PC-3 (cell line): ENCODE measurements around the gene SMARCAL1. TPM values are rescaled to one million over a fixed set of nuclear protein-coding genes. Genes with fewer than 3 reads are reported as not detected.
A peak's percentile ranks its signal among the peaks of the same experiment; 100 is the strongest.

Experiments used
- ATAC-seq: fragments of 200-7000 bp; cut with Tn5 transposase; 2 replicates; pipeline ENCODE4 v1.9.1; 2020; ENCODE audit warnings: mild to moderate bottlenecking, moderate library complexity
- BruUV-seq: library from RNA; stranded (reverse); fragments of 400-500 nt; replicated peaks from 2 replicates; lab custom pipeline; 2021; lab: Mats Ljungman, UMichigan
- CTCF ChIA-PET: fragments of 300-600 bp; sonication (Branson Sonifier 250); formaldehyde crosslinking; loops from one replicate; lab custom pipeline; 2022; ENCODE audit warnings: antibody characterized with exemption; lab: Charles Lee
- POLR2A ChIA-PET: fragments of 300-600 bp; sonication (Branson Sonifier 250); formaldehyde crosslinking; loops from one replicate; lab custom pipeline; 2022; ENCODE audit warnings: antibody characterized with exemption; ENCODE audit not compliant: unreplicated experiment; lab: Charles Lee
- DNase-seq: peaks from one replicate; pipeline ENCODE4 v3.0.0-alpha.2; 2015
- H2AFZ ChIP-seq: fragments of 300-600 bp; sonication (generic); 2 replicates; pipeline ENCODE4 v1.6.0; 2016; ENCODE audit warnings: antibody characterized with exemption, low read length
- H3F3A ChIP-seq: fragments of 300-600 bp; sonication (generic); one replicate; pipeline ENCODE4 v1.6.0; 2017; ENCODE audit warnings: antibody characterized with exemption, low read length, control low read depth, mild to moderate bottlenecking; ENCODE audit not compliant: unreplicated experiment
- H3K27ac ChIP-seq: fragments of 300-600 bp; sonication (generic); 2 replicates; pipeline ENCODE4 v1.5.1; 2016; ENCODE audit warnings: mild to moderate bottlenecking, low read length
- H3K27me3 ChIP-seq: fragments of 300-600 bp; sonication (generic); 2 replicates; pipeline ENCODE4 v1.6.1; 2016; ENCODE audit warnings: low read length, mixed read lengths
- H3K36me3 ChIP-seq: fragments of 300-600 bp; sonication (generic); 2 replicates; pipeline ENCODE4 v1.6.1; 2016; ENCODE audit warnings: low read depth, mixed run types, low read length, mixed read lengths
- H3K4me1 ChIP-seq: fragments of 300-600 bp; sonication (generic); 2 replicates; pipeline ENCODE4 v1.5.1; 2016; ENCODE audit warnings: low read length; ENCODE audit not compliant: insufficient read depth
- H3K4me2 ChIP-seq: fragments of 300-600 bp; sonication (generic); 2 replicates; pipeline ENCODE4 v1.6.0; 2016; ENCODE audit warnings: low read length
- H3K4me3 ChIP-seq: fragments of 300-600 bp; sonication (generic); 2 replicates; pipeline ENCODE4 v1.5.1; 2016; ENCODE audit warnings: mild to moderate bottlenecking, low read length, mixed read lengths
- H3K79me2 ChIP-seq: fragments of 300-600 bp; sonication (generic); 2 replicates; pipeline ENCODE4 v1.6.1; 2017; ENCODE audit warnings: low read length, mixed read lengths
- H3K9ac ChIP-seq: fragments of 300-600 bp; sonication (generic); 2 replicates; pipeline ENCODE4 v1.6.0; 2016; ENCODE audit warnings: mild to moderate bottlenecking, low read length
- H3K9me2 ChIP-seq: fragments of 300-600 bp; sonication (generic); replicated peaks from 2 replicates; pipeline ENCODE4 v1.6.1; 2016; ENCODE audit warnings: mixed run types, low read length, mixed read lengths
- H3K9me3 ChIP-seq: fragments of 300-600 bp; sonication (generic); 2 replicates; pipeline ENCODE4 v1.6.1; 2016; ENCODE audit warnings: low read length, mixed read lengths
- H4K20me1 ChIP-seq: fragments of 300-600 bp; sonication (generic); 2 replicates; pipeline ENCODE4 v1.6.1; 2016; ENCODE audit warnings: low read length, mixed read lengths
- EZH2 ChIP-seq: fragments of 300-600 bp; sonication (generic); IDR thresholded peaks from one replicate; pipeline ENCODE4 v1.6.1; 2017; ENCODE audit warnings: antibody characterized with exemption, mild to moderate bottlenecking, low read length; ENCODE audit not compliant: unreplicated experiment
- EZH2phosphoT487 ChIP-seq: fragments of 300-600 bp; sonication (generic); IDR thresholded peaks from 2 replicates; pipeline ENCODE4 v1.6.1; 2018; ENCODE audit warnings: mild to moderate bottlenecking, antibody characterized with exemption, low read length, borderline replicate concordance
- intact Hi-C: fragments of 100-400 bp; cut with micrococcal nuclease; formaldehyde crosslinking; loops from 2 replicates; pipeline ENCODE4 v1.9.0; 2023
- total RNA-seq: library from RNA; depleted of rRNA; stranded (reverse); fragments of >200 nt; gene quantifications from 2 replicates; pipeline ENCODE4 v1.2.3, GENCODE V29; 2014
- TF ChIP-seq, protein P1 (sequence below): fragments of 300-600 bp; sonication (generic); conservative IDR thresholded peaks from 2 replicates; pipeline ENCODE4 v1.5.1; 2017; ENCODE audit warnings: antibody characterized with exemption, low read depth, mild to moderate bottlenecking, low read length

Gene SMARCAL1
- total RNA-seq, 1 experiment from 2014 or later = 8.3 TPM

DNA sequence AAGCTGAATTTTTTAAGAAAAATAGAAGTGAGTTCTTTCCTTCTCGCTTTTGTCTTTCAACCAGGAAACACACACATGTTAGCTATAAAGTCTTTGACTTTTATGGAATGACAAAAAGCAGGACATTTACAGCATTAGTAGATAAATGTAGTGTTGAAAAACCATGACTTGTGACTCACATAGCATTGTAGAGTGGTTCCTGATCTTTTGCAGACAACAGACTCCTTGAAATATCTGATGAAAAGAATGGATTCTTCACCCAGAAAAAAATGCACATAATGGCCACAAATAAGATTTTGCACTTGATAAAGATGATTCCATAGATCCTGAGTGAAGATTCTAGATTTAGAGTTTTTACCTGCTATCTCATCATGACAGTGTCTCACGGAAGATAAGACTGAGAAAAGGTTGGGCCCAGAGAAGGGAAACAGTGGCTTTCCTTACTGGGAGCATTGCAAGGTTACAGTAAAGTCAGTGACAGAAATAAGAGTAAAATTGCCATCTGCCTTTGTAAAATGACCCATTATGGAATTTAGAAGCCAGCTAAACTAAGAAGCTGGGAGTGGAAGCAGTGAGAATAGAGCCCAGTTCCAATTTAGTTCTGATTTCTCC is 14.0 kb downstream of the SMARCAL1 start:
- H4K20me1 ChIP-seq = no peaks in the 10 kb centered on the region
- H3F3A ChIP-seq = no peaks in the 10 kb centered on the region
- peaks cover 22% of the 10 kb centered on the region for H3K36me3 ChIP-seq
- no peak overlapping the region for H3K27ac ChIP-seq
- H3K79me2 ChIP-seq = no peaks in the 10 kb centered on the region
- H3K9me2 ChIP-seq = no peaks in the 10 kb centered on the region
- ATAC-seq (no peak), DNase-seq (no peak)
- POLR2A ChIA-PET = interaction anchor here (0.6 kb wide), 1 partner anchor 72 kb away, joined by 4 read pairs; the partner anchor contains the start of gene RPL37A
- CTCF ChIA-PET = no interaction called here
- intact Hi-C loops = no loop called here
- H3K9ac ChIP-seq = no peak overlapping the region
- H3K4me3 ChIP-seq = no peak overlapping the region
- BruUV-seq = no TSS peak
- H3K4me1 ChIP-seq = peaks cover 12% of the 10 kb centered on the region
- H3K27me3 ChIP-seq = no peaks in the 10 kb centered on the region
- no peak overlapping the region for H2AFZ ChIP-seq
- H3K9me3 ChIP-seq = no peaks in the 10 kb centered on the region
- TF ChIP-seq EZH2 (no peak), EZH2phosphoT487 (no peak)
- TF ChIP-seq, protein P1, sequence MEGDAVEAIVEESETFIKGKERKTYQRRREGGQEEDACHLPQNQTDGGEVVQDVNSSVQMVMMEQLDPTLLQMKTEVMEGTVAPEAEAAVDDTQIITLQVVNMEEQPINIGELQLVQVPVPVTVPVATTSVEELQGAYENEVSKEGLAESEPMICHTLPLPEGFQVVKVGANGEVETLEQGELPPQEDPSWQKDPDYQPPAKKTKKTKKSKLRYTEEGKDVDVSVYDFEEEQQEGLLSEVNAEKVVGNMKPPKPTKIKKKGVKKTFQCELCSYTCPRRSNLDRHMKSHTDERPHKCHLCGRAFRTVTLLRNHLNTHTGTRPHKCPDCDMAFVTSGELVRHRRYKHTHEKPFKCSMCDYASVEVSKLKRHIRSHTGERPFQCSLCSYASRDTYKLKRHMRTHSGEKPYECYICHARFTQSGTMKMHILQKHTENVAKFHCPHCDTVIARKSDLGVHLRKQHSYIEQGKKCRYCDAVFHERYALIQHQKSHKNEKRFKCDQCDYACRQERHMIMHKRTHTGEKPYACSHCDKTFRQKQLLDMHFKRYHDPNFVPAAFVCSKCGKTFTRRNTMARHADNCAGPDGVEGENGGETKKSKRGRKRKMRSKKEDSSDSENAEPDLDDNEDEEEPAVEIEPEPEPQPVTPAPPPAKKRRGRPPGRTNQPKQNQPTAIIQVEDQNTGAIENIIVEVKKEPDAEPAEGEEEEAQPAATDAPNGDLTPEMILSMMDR = no peak
- H3K4me2 ChIP-seq = peak overlapping the region; percentile 3; the same call in 1 of the 2 replicates

DNA sequence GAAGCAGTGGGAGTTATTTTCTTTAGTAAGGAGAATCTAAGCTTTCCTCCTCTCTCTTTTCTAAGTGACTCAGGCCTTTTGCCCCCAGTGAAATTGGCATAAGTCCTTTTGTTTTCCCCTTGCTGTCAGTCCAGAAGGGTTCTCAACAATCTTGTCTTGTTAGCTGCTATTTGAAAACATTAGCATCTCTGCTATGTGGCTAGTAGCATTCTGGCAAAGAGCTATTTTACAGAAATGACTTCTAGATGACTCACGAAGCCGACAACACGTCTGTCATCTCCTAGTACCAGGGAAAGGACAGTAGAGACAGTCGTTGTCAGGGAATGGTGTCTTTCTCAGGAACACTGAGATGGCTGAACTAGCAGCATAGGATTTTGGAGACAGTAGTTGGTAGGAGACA is 14.7 kb downstream of the SMARCAL1 start:
- H3K27me3 ChIP-seq = no peaks in the 10 kb centered on the region
- peak overlapping the region; percentile 3; the same call in 1 of the 2 replicates for H3K4me2 ChIP-seq
- no peaks in the 10 kb centered on the region for H3F3A ChIP-seq
- DNase-seq (peak; percentile 82), ATAC-seq (peak; percentile 97)
- no peak for TF ChIP-seq EZH2
- TF ChIP-seq EZH2phosphoT487 = no peak
- TF ChIP-seq, protein P1 = no peak
- intact Hi-C loops = no loop called here
- H3K27ac ChIP-seq = no peak overlapping the region
- CTCF ChIA-PET = no interaction called here
- peaks cover 22% of the 10 kb centered on the region for H3K36me3 ChIP-seq
- peaks cover 12% of the 10 kb centered on the region for H3K4me1 ChIP-seq
- no peaks in the 10 kb centered on the region for H3K9me3 ChIP-seq
- no peak overlapping the region for H2AFZ ChIP-seq
- POLR2A ChIA-PET = interaction anchor here (0.6 kb wide), 1 partner anchor 71 kb away, joined by 4 read pairs; the partner anchor contains the start of gene RPL37A
- no peaks in the 10 kb centered on the region for H3K79me2 ChIP-seq
- H3K4me3 ChIP-seq = no peak overlapping the region
- H4K20me1 ChIP-seq = no peaks in the 10 kb centered on the region
- BruUV-seq = no TSS peak
- no peaks in the 10 kb centered on the region for H3K9me2 ChIP-seq
- no peak overlapping the region for H3K9ac ChIP-seq
